ENCODE data around the gene C1orf210.

- no peak for TF ChIP-seq CTCF (conservative IDR thresholded peaks at IDR 0.05)
- TF ChIP-seq ZFX (IDR thresholded peaks at IDR 0.05): no peak
Observed at GRCh38 chr1:43312663-43313515, 27.5 kb upstream of the C1orf210 start.

All from C4-2B (cell line).